Panc1 (cell line): ENCODE results near the gene NEAT1. TPM values are rescaled to one million over a fixed set of nuclear protein-coding genes. Genes with fewer than 3 reads are reported as not detected.

Experiments used
- ATAC-seq: fragments of 200-7000 bp; cut with Tn5 transposase; 2 replicates; pipeline ENCODE4 v1.9.1; 2020; ENCODE audit warnings: mild to moderate bottlenecking, moderate library complexity
- Bru-seq: library from RNA; stranded (reverse); fragments of 400-500 nt; gene quantifications from one replicate; lab custom pipeline; 2021; lab: Mats Ljungman, UMichigan
- BruChase-seq, 2 experiments: library from RNA; stranded (reverse); fragments of 400-500 nt; gene quantifications; one replicate each; lab custom pipeline; 2021; lab: Mats Ljungman, UMichigan
- BruUV-seq: library from RNA; stranded (reverse); fragments of 400-500 nt; replicated peaks from 2 replicates; lab custom pipeline; 2021; lab: Mats Ljungman, UMichigan
- CTCF ChIA-PET: fragments of 300-600 bp; sonication (Branson Sonifier 250); formaldehyde crosslinking; loops from one replicate; lab custom pipeline; 2022; ENCODE audit warnings: antibody characterized with exemption; lab: Charles Lee
- POLR2A ChIA-PET: fragments of 300-600 bp; sonication (Branson Sonifier 250); formaldehyde crosslinking; loops from one replicate; lab custom pipeline; 2022; ENCODE audit warnings: antibody characterized with exemption; lab: Charles Lee
- DNase-seq: peaks from one replicate; pipeline ENCODE4 v3.0.0-alpha.2; 2010; ENCODE audit warnings: low read depth, low spot score
- H3K27ac ChIP-seq: 2 replicates; pipeline ENCODE4 v1.5.1; 2011; ENCODE audit warnings: mild to moderate bottlenecking, low read length, inconsistent platforms
- H3K27me3 ChIP-seq: fragments of 200-500 bp; sonication (Bioruptor generic); 2 replicates; pipeline ENCODE4 v1.6.0; 2014; ENCODE audit warnings: low read length, inconsistent platforms; ENCODE audit not compliant: control insufficient read depth, insufficient read depth
- H3K36me3 ChIP-seq: fragments of 200-500 bp; sonication (Bioruptor generic); 2 replicates; pipeline ENCODE4 v1.5.1; 2014; ENCODE audit warnings: inconsistent platforms, mild to moderate bottlenecking, low read length, moderate library complexity; ENCODE audit not compliant: control insufficient read depth, insufficient read depth
- H3K4me1 ChIP-seq: 2 replicates; pipeline ENCODE4 v1.5.1; 2011; ENCODE audit warnings: inconsistent platforms, mild to moderate bottlenecking, low read length, moderate library complexity; ENCODE audit not compliant: control insufficient read depth, insufficient read depth
- H3K4me3 ChIP-seq, 2 experiments: 2 replicates each; pipeline ENCODE4 v1.5.1; 2011 to 2012; ENCODE audit warnings: low read depth in 2 of 2, low read length in 2 of 2, mild to moderate bottlenecking in 2 of 2, inconsistent platforms in 1 of 2, moderate library complexity in 1 of 2
- H3K9me3 ChIP-seq: fragments of 200-500 bp; sonication (Bioruptor generic); 2 replicates; pipeline ENCODE4 v1.5.1; 2014; ENCODE audit warnings: low read depth, mild to moderate bottlenecking, inconsistent platforms, low read length, moderate library complexity; ENCODE audit not compliant: control insufficient read depth, insufficient read depth
- POLR2AphosphoS5 ChIP-seq: IDR thresholded peaks from 2 replicates; pipeline ENCODE4 v1.6.1; 2012; ENCODE audit warnings: mild to moderate bottlenecking, low read depth, low read length, moderate library complexity
- REST ChIP-seq, 2 experiments: IDR thresholded peaks; 2 replicates each; pipeline ENCODE4 v1.6.1; 2011 to 2012; ENCODE audit warnings: low read depth in 2 of 2, control low read depth in 1 of 2, low read length in 1 of 2, mild to moderate bottlenecking in 1 of 2, moderate library complexity in 1 of 2; ENCODE audit not compliant: insufficient read depth in 1 of 2
- SIN3A ChIP-seq: IDR thresholded peaks from 2 replicates; pipeline ENCODE4 v1.6.1; 2012; ENCODE audit warnings: low read depth, mild to moderate bottlenecking, low read length, moderate library complexity, borderline replicate concordance; ENCODE audit not compliant: insufficient read depth
- TCF7L2 ChIP-seq: IDR thresholded peaks from 2 replicates; pipeline ENCODE4 v1.6.1; 2011; ENCODE audit warnings: mild to moderate bottlenecking, low read depth, low read length, inconsistent platforms
- in situ Hi-C: cut with HindIII; loops from 2 replicates; pipeline ENCODE4 v1.10.0; 2016; ENCODE audit warnings: low sequenced_read_pairs, low pct_unique_long_range_greater_than_20kb
- intact Hi-C: fragments of 100-400 bp; cut with micrococcal nuclease; formaldehyde crosslinking; loops from one replicate; pipeline ENCODE4 v1.10.0; 2022; ENCODE audit not compliant: unreplicated experiment
- long read RNA-seq: library from polyadenylated mRNA; unstranded; transcript quantifications from one replicate; pipeline ENCODE4 v2.0.0, GENCODE V29; 2021; ENCODE audit not compliant: unreplicated experiment
- polyA plus RNA-seq: library from polyadenylated mRNA; unstranded; fragments of >200 nt; gene quantifications from one replicate; pipeline ENCODE4 v1.2.1, GENCODE V29; 2012; ENCODE audit warnings: missing spikeins; ENCODE audit not compliant: insufficient read length
- total RNA-seq: library from RNA; stranded (reverse); gene quantifications from one replicate; pipeline ENCODE4 v1.2.1, GENCODE V29; 2021; ENCODE audit not compliant: unreplicated experiment
- TF ChIP-seq, protein P1 (sequence below): fragments of 450-650 bp; IDR thresholded peaks from 2 replicates; pipeline ENCODE4 v1.5.1; 2017; ENCODE audit warnings: mild to moderate bottlenecking

NEAT1 gene
- total RNA-seq = 731 TPM
- 190 TPM for polyA plus RNA-seq
- percentile 100 among the genes with signal in this experiment for Bru-seq, nascent RNA
- percentile 100 among the genes with signal in this experiment for BruChase-seq, experiment 1, labeled RNA remaining after a 2-hour chase
- BruChase-seq, experiment 2, labeled RNA remaining after a 6-hour chase = percentile 100 among the genes with signal in this experiment
- long read RNA-seq, full-length matches to known transcripts = 700 of 701 reads
- long read RNA-seq, partial matches to known transcripts = 0 of 701 reads
- long read RNA-seq, other reads (novel, unspliced or antisense) = 1 of 701 reads

DNA sequence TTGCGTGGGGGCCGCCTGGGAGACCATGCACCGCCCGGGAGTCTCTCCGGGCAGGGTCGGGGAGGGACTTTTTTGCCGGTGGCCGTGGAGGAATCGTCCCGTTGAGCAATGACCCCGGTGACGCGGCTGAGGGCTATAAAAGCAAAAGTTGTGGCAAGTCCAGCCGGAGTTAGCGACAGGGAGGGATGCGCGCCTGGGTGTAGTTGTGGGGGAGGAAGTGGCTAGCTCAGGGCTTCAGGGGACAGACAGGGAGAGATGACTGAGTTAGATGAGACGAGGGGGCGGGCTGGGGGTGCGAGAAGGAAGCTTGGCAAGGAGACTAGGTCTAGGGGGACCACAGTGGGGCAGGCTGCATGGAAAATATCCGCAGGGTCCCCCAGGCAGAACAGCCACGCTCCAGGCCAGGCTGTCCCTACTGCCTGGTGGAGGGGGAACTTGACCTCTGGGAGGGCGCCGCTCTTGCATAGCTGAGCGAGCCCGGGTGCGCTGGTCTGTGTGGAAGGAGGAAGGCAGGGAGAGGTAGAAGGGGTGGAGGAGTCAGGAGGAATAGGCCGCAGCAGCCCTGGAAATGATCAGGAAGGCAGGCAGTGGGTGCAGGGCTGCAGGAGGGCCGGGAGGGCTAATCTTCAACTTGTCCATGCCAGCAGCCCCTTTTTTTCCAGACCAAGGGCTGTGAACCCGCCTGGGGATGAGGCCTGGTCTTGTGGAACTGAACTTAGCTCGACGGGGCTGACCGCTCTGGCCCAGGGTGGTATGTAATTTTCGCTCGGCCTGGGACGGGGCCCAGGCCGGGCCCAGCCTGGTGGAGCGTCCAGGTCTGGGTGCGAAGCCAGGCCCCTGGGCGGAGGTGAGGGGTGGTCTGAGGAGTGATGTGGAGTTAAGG, at the start of gene NEAT1:
Gene NEAT1 (plus strand): TSS at position 166 of the 883 bp plus-strand sequence.
- Histone ChIP-seq H3K9me3 (no peaks in the 10 kb centered on the region), H3K27me3 (no peaks in the 10 kb centered on the region), H3K27ac (peak within 1 kb of the TSS; percentile 100), H3K36me3 (peaks cover 25% of the 10 kb centered on the region), H3K4me1 (peaks cover 51% of the 10 kb centered on the region), H3K4me3 (peak within 1 kb of the TSS; percentile 91 to 99)
- TSS peak; percentile 79 for BruUV-seq
- TF ChIP-seq TCF7L2 (no peak), REST (IDR thresholded peaks at IDR 0.05; ENCODE audit: insufficient read depth in 1 of 2, low read depth in 2 of 2, low read length in 1 of 2) (peak in 1 of 2 experiments; percentile 78; a peak in 2 of 4 replicates), SIN3A (peak; percentile 100), POLR2AphosphoS5 (peak; percentile 99)
- TF ChIP-seq, protein P1, sequence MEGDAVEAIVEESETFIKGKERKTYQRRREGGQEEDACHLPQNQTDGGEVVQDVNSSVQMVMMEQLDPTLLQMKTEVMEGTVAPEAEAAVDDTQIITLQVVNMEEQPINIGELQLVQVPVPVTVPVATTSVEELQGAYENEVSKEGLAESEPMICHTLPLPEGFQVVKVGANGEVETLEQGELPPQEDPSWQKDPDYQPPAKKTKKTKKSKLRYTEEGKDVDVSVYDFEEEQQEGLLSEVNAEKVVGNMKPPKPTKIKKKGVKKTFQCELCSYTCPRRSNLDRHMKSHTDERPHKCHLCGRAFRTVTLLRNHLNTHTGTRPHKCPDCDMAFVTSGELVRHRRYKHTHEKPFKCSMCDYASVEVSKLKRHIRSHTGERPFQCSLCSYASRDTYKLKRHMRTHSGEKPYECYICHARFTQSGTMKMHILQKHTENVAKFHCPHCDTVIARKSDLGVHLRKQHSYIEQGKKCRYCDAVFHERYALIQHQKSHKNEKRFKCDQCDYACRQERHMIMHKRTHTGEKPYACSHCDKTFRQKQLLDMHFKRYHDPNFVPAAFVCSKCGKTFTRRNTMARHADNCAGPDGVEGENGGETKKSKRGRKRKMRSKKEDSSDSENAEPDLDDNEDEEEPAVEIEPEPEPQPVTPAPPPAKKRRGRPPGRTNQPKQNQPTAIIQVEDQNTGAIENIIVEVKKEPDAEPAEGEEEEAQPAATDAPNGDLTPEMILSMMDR = no peak
- POLR2A ChIA-PET = interaction anchor here (0.6 to 7.3 kb wide), 22 partner anchors 13 to 222 kb away, joined by 3 to 108 read pairs (median 6); partner anchors contain the start of genes MALAT1 and ZNRD2
- CTCF ChIA-PET = interaction anchor here (0.6 to 0.7 kb wide), 4 partner anchors 46 to 205 kb away, joined by 3 to 8 read pairs (median 5); no protein-coding TSS in a partner anchor
- intact Hi-C loops (no loop called here), in situ Hi-C loops (loop anchor here (5.0 kb wide), 1 partner anchor 74 kb away; the partner anchor contains the start of gene MALAT1)
- DNase-seq = no peak
- peak; percentile 48 for ATAC-seq

- CTCF ChIA-PET = interaction anchor here (0.5 kb wide), 1 partner anchor 189 kb away, joined by 9 read pairs; no protein-coding TSS in a partner anchor
Measured at GRCh38 chr11:65373839-65374580, 48.6 kb upstream of the NEAT1 start.

More at GRCh38 chr11:65373839-65374580, 48.6 kb upstream of the NEAT1 start:
- no TSS peak for BruUV-seq
- no peaks in the 10 kb centered on the region for H3K27me3 ChIP-seq
- H3K27ac ChIP-seq = no peak overlapping the region
- POLR2A ChIA-PET = no interaction called here
- intact Hi-C loops (no loop called here), in situ Hi-C loops (no loop called here)
- no peaks in the 10 kb centered on the region for H3K9me3 ChIP-seq
- DNase-seq (no peak), ATAC-seq (no peak)
- no peaks in the 10 kb centered on the region for H3K4me1 ChIP-seq
- TF ChIP-seq POLR2AphosphoS5 (no peak), SIN3A (no peak), REST (IDR thresholded peaks at IDR 0.05; ENCODE audit: insufficient read depth in 1 of 2, low read depth in 2 of 2, low read length in 1 of 2) (no peak), TCF7L2 (no peak)
- TF ChIP-seq, protein P1 = no peak
- H3K36me3 ChIP-seq = no peaks in the 10 kb centered on the region
- no peak overlapping the region for H3K4me3 ChIP-seq
